ENCODE data around the gene SERPINE1. TPM values are rescaled to one million over a fixed set of nuclear protein-coding genes. Genes with fewer than 3 reads are reported as not detected.

The SERPINE1 gene
- total and polyA plus RNA-seq, 2 of the 13 experiments (the other 11 are each of a cell fraction or from before 2014, with no cell fraction given): 21.2 to 1,576 TPM

DNA sequence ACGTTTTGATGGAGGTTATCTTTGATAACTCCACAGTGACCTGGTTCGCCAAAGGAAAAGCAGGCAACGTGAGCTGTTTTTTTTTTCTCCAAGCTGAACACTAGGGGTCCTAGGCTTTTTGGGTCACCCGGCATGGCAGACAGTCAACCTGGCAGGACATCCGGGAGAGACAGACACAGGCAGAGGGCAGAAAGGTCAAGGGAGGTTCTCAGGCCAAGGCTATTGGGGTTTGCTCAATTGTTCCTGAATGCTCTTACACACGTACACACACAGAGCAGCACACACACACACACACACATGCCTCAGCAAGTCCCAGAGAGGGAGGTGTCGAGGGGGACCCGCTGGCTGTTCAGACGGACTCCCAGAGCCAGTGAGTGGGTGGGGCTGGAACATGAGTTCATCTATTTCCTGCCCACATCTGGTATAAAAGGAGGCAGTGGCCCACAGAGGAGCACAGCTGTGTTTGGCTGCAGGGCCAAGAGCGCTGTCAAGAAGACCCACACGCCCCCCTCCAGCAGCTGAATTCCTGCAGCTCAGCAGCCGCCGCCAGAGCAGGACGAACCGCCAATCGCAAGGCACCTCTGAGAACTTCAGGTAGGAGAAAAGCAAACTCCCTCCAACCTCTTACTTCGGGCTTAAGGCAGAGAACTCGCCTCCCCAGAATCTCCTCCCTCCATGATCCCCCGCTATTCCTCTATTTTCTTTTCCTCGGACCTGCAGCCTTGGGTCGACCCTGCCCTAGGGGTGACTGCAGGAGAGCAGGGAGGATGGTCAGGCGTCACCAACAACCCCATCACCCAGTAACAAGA lies at the start of gene SERPINE1 (continued):
- TF ChIP-seq REXO4 (CRISPR knock-in tag; IDR thresholded peaks at IDR 0.05; ENCODE audit: borderline replicate concordance): peak; percentile 19; the same call in 1 of the 2 replicates
- no peak for TF ChIP-seq MNT (IDR thresholded peaks at IDR 0.05)
- no peak for TF ChIP-seq MAFK (conservative IDR thresholded peaks at IDR 0.05 in 1 of 2, IDR thresholded peaks at IDR 0.05 in 1 of 2; ENCODE audit: low read length in 2 of 2)
- 0 out of 2 replicates have a peak, but pooled peaks have one; percentile 19 for TF ChIP-seq CREB1 (IDR thresholded peaks at IDR 0.05)
- peak; percentile 80 for TF ChIP-seq CREB1 (CRISPR knock-in tag; IDR thresholded peaks at IDR 0.05)
- TF ChIP-seq ZFY (CRISPR knock-in tag; IDR thresholded peaks at IDR 0.05): no peak
- TF ChIP-seq, protein P1, sequence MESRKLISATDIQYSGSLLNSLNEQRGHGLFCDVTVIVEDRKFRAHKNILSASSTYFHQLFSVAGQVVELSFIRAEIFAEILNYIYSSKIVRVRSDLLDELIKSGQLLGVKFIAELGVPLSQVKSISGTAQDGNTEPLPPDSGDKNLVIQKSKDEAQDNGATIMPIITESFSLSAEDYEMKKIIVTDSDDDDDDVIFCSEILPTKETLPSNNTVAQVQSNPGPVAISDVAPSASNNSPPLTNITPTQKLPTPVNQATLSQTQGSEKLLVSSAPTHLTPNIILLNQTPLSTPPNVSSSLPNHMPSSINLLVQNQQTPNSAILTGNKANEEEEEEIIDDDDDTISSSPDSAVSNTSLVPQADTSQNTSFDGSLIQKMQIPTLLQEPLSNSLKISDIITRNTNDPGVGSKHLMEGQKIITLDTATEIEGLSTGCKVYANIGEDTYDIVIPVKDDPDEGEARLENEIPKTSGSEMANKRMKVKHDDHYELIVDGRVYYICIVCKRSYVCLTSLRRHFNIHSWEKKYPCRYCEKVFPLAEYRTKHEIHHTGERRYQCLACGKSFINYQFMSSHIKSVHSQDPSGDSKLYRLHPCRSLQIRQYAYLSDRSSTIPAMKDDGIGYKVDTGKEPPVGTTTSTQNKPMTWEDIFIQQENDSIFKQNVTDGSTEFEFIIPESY (CRISPR knock-in tag; IDR thresholded peaks at IDR 0.05): peak; percentile 62; the same call in 1 of the 2 replicates
- TF ChIP-seq, protein P2, sequence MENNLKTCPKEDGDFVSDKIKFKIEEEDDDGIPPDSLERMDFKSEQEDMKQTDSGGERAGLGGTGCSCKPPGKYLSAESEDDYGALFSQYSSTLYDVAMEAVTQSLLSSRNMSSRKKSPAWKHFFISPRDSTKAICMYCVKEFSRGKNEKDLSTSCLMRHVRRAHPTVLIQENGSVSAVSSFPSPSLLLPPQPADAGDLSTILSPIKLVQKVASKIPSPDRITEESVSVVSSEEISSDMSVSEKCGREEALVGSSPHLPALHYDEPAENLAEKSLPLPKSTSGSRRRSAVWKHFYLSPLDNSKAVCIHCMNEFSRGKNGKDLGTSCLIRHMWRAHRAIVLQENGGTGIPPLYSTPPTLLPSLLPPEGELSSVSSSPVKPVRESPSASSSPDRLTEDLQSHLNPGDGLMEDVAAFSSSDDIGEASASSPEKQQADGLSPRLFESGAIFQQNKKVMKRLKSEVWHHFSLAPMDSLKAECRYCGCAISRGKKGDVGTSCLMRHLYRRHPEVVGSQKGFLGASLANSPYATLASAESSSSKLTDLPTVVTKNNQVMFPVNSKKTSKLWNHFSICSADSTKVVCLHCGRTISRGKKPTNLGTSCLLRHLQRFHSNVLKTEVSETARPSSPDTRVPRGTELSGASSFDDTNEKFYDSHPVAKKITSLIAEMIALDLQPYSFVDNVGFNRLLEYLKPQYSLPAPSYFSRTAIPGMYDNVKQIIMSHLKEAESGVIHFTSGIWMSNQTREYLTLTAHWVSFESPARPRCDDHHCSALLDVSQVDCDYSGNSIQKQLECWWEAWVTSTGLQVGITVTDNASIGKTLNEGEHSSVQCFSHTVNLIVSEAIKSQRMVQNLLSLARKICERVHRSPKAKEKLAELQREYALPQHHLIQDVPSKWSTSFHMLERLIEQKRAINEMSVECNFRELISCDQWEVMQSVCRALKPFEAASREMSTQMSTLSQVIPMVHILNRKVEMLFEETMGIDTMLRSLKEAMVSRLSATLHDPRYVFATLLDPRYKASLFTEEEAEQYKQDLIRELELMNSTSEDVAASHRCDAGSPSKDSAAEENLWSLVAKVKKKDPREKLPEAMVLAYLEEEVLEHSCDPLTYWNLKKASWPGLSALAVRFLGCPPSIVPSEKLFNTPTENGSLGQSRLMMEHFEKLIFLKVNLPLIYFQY (CRISPR knock-in tag; IDR thresholded peaks at IDR 0.05; ENCODE audit: borderline replicate concordance): peak; percentile 27; the same call in 1 of the 2 replicates
- peak; percentile 57; the same call in 1 of the 2 replicates for TF ChIP-seq THYN1 (CRISPR knock-in tag; IDR thresholded peaks at IDR 0.05; ENCODE audit: borderline replicate concordance, low read depth)
- no peak for TF ChIP-seq MLXIP (CRISPR knock-in tag; IDR thresholded peaks at IDR 0.05; ENCODE audit: borderline replicate concordance)
- no peak for TF ChIP-seq TBP (CRISPR knock-in tag; IDR thresholded peaks at IDR 0.05)
- TF ChIP-seq SMARCE1 (IDR thresholded peaks at IDR 0.05; ENCODE audit: borderline replicate concordance): no peak
- peak; percentile 87 for TF ChIP-seq NCOA2 (CRISPR knock-in tag; IDR thresholded peaks at IDR 0.05)
- peak; percentile 72 for TF ChIP-seq GATAD2A (CRISPR knock-in tag; IDR thresholded peaks at IDR 0.05)
- peak; percentile 94 for TF ChIP-seq SPEN (CRISPR knock-in tag; IDR thresholded peaks at IDR 0.05; ENCODE audit: low read depth)
- TF ChIP-seq SP1 (IDR thresholded peaks at IDR 0.05): no peak
- TF ChIP-seq SP1 (CRISPR knock-in tag; IDR thresholded peaks at IDR 0.05): peak; percentile 64
- peak; percentile 89 for TF ChIP-seq HOXA3 (CRISPR knock-in tag; IDR thresholded peaks at IDR 0.05)

Data from HepG2 (cell line).